Mucosa of descending colon (tissue), 3 donors: ENCODE data around the gene FUS. TPM values are rescaled to one million over a fixed set of nuclear protein-coding genes. Genes with fewer than 3 reads are reported as not detected.

Source experiments
- ATAC-seq: fragments of 200-7000 bp; cut with Tn5 transposase; one replicate; pipeline ENCODE4 v1.9.1; 2020; ENCODE audit warnings: mild to moderate bottlenecking, moderate library complexity
- DNase-seq, 3 donors: peaks; one replicate each; pipeline ENCODE4 v3.0.0-alpha.2; 2020
- H3K36me3 ChIP-seq: fragments of 200-600 bp; one replicate; pipeline ENCODE4 v1.8.0; 2021; ENCODE audit warnings: low read depth, mild to moderate bottlenecking
- H3K4me1 ChIP-seq: fragments of 200-600 bp; one replicate; pipeline ENCODE4 v1.8.0; 2021; ENCODE audit warnings: low read depth, mild to moderate bottlenecking
- H3K4me3 ChIP-seq: fragments of 200-600 bp; one replicate; pipeline ENCODE4 v1.8.0; 2021; ENCODE audit warnings: mild to moderate bottlenecking
- H3K9me3 ChIP-seq: fragments of 200-600 bp; one replicate; pipeline ENCODE4 v1.8.0; 2021; ENCODE audit warnings: mild to moderate bottlenecking
- CTCF ChIP-seq: fragments of 200-600 bp; IDR thresholded peaks from one replicate; pipeline ENCODE4 v1.8.0; 2022; ENCODE audit warnings: antibody characterized with exemption, mild to moderate bottlenecking
- intact Hi-C, 2 donors: fragments of 100-400 bp; cut with DNase I in 1 of 2; cut with micrococcal nuclease in 1 of 2; formaldehyde crosslinking; loops; one replicate each; pipeline versions ENCODE4 v1.11.0 to v1.11.1; 2022; cut with DNase I, micrococcal nuclease
- total RNA-seq, 3 donors: library from RNA; stranded (reverse); fragmentation: NEBNext Ultra II Directional in 2 of 3; extraction: Animal tissue kit (Norgen Biotek cat#: 25700) in 2 of 3; gene quantifications; one replicate each; pipeline versions ENCODE4 v1.2.1 to v1.2.4, GENCODE V29; 2021 to 2023
- donor health status: DM: no; HTN: no; CAD: no; lungs with moderate emphysema.
- donor health status: DM: no; HTN: no; CAD: no.
- donor health status: DM: no; HTN: yes; CAD: no.

FUS gene
- total RNA-seq, 3 donors from 2014 or later = 167 to 264 (median 189) TPM

- H3K4me1 ChIP-seq = peaks cover 3% of the 10 kb centered on the region
- TF ChIP-seq CTCF = no peak
- intact Hi-C loops = no loop called here
- no peak for ATAC-seq
- DNase-seq = no peak
- H3K9me3 ChIP-seq = no peaks in the 10 kb centered on the region
- H3K36me3 ChIP-seq = peaks cover 42% of the 10 kb centered on the region
- H3K4me3 ChIP-seq = no peak overlapping the region
These were observed 10.1 kb downstream of the FUS start for GRCh38 chr16:31190061-31190460.

GRCh38 chr16:31190818-31191444, 11.0 kb downstream of the FUS start:
- Histone ChIP-seq H3K9me3 (no peaks in the 10 kb centered on the region), H3K36me3 (peaks cover 39% of the 10 kb centered on the region), H3K4me1 (peaks cover 3% of the 10 kb centered on the region), H3K4me3 (no peak overlapping the region)
- intact Hi-C loops = no loop called here
- TF ChIP-seq CTCF = no peak
- no peak for ATAC-seq
- no peak for DNase-seq

- no peaks in the 10 kb centered on the region for H3K4me1 ChIP-seq
- H3K4me3 ChIP-seq = no peak overlapping the region
- intact Hi-C loops = no loop called here
- H3K36me3 ChIP-seq = peaks cover 32% of the 10 kb centered on the region
- no peak for TF ChIP-seq CTCF
- DNase-seq = no peak
- no peak for ATAC-seq
- no peaks in the 10 kb centered on the region for H3K9me3 ChIP-seq
These were observed 11.9 kb downstream of the FUS start for GRCh38 chr16:31191697-31192428.

GRCh38 chr16:31192856-31193642, 13.1 kb downstream of the FUS start:
- no peak for DNase-seq
- no peak overlapping the region for H3K4me3 ChIP-seq
- no peak for TF ChIP-seq CTCF
- intact Hi-C loops = no loop called here
- H3K9me3 ChIP-seq = no peaks in the 10 kb centered on the region
- peaks cover 31% of the 10 kb centered on the region for H3K36me3 ChIP-seq
- no peak for ATAC-seq
- no peaks in the 10 kb centered on the region for H3K4me1 ChIP-seq

GRCh38 chr16:31193874-31194273, 13.9 kb downstream of the FUS start:
- DNase-seq (no peak), ATAC-seq (no peak)
- Histone ChIP-seq H3K9me3 (no peaks in the 10 kb centered on the region), H3K4me3 (no peak overlapping the region), H3K36me3 (peaks cover 23% of the 10 kb centered on the region), H3K4me1 (no peaks in the 10 kb centered on the region)
- intact Hi-C loops = no loop called here
- no peak for TF ChIP-seq CTCF
